IMR-90 (cell line): ENCODE data around the gene KRTAP5-1.

Experiments used
- CEBPB ChIP-seq: IDR thresholded peaks from 2 replicates; pipeline ENCODE4 v1.6.1; 2012; ENCODE audit warnings: low read depth, low read length, improper control_type of control experiment
- MAFK ChIP-seq: IDR thresholded peaks from 2 replicates; pipeline ENCODE4 v1.6.1; 2012; ENCODE audit warnings: low read depth, low read length, improper control_type of control experiment
- MXI1 ChIP-seq: IDR thresholded peaks from 2 replicates; pipeline ENCODE4 v1.6.1; 2012; ENCODE audit warnings: low read depth, mild to moderate bottlenecking, low read length, moderate library complexity, borderline replicate concordance
- POLR2A ChIP-seq: IDR thresholded peaks from 2 replicates; pipeline ENCODE4 v1.6.1; 2012; ENCODE audit warnings: mild to moderate bottlenecking, low read depth, low read length
- RFX5 ChIP-seq: IDR thresholded peaks from 2 replicates; pipeline ENCODE4 v1.8.0; 2012; ENCODE audit warnings: low read depth, mild to moderate bottlenecking, low read length, moderate library complexity
- SMC3 ChIP-seq: fragments of 150-350 bp; IDR thresholded peaks from 2 replicates; pipeline ENCODE4 v1.6.1; 2016; ENCODE audit warnings: low read depth, mild to moderate bottlenecking, antibody characterized with exemption, low read length, moderate library complexity
- TF ChIP-seq, protein P1 (sequence below): conservative IDR thresholded peaks from 2 replicates; pipeline ENCODE4 v1.5.1; 2012; ENCODE audit warnings: mild to moderate bottlenecking, low read depth, low read length, improper control_type of control experiment
- TF ChIP-seq, protein P2 (sequence below): fragments of 150-350 bp; IDR thresholded peaks from 2 replicates; pipeline ENCODE4 v1.6.1; 2017; ENCODE audit warnings: mild to moderate bottlenecking, antibody characterized with exemption, low read length, low read depth
- TF ChIP-seq, protein P3 (sequence below): fragments of 150-350 bp; IDR thresholded peaks from 2 replicates; pipeline ENCODE4 v1.6.1; 2016; ENCODE audit warnings: low read depth, mild to moderate bottlenecking, low read length, moderate library complexity, borderline replicate concordance

DNA sequence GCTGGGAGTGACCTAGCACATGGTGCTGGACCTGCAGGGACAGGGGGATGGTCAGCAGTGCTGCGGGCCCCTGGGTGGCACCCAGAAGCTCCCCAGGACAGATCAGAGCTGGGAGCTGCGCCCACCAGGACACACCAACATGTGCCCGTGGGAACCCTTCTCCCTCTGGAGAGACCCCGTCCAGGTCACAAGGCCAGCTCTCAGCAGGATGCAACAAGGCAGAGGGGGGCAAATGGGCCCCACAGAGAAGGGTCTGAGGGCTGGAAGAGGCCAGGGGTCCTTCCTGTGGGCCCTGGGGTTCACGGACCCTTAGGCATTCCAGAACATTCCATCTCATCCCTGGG lies 19.2 kb downstream of the KRTAP5-1 start:
- TF ChIP-seq, protein P1, sequence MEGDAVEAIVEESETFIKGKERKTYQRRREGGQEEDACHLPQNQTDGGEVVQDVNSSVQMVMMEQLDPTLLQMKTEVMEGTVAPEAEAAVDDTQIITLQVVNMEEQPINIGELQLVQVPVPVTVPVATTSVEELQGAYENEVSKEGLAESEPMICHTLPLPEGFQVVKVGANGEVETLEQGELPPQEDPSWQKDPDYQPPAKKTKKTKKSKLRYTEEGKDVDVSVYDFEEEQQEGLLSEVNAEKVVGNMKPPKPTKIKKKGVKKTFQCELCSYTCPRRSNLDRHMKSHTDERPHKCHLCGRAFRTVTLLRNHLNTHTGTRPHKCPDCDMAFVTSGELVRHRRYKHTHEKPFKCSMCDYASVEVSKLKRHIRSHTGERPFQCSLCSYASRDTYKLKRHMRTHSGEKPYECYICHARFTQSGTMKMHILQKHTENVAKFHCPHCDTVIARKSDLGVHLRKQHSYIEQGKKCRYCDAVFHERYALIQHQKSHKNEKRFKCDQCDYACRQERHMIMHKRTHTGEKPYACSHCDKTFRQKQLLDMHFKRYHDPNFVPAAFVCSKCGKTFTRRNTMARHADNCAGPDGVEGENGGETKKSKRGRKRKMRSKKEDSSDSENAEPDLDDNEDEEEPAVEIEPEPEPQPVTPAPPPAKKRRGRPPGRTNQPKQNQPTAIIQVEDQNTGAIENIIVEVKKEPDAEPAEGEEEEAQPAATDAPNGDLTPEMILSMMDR: no peak
- TF ChIP-seq POLR2A (no peak), MXI1 (no peak), MAFK (no peak), SMC3 (no peak), RFX5 (no peak), CEBPB (no peak)
- TF ChIP-seq, protein P2, sequence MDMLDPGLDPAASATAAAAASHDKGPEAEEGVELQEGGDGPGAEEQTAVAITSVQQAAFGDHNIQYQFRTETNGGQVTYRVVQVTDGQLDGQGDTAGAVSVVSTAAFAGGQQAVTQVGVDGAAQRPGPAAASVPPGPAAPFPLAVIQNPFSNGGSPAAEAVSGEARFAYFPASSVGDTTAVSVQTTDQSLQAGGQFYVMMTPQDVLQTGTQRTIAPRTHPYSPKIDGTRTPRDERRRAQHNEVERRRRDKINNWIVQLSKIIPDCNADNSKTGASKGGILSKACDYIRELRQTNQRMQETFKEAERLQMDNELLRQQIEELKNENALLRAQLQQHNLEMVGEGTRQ: no peak
- TF ChIP-seq, protein P3, sequence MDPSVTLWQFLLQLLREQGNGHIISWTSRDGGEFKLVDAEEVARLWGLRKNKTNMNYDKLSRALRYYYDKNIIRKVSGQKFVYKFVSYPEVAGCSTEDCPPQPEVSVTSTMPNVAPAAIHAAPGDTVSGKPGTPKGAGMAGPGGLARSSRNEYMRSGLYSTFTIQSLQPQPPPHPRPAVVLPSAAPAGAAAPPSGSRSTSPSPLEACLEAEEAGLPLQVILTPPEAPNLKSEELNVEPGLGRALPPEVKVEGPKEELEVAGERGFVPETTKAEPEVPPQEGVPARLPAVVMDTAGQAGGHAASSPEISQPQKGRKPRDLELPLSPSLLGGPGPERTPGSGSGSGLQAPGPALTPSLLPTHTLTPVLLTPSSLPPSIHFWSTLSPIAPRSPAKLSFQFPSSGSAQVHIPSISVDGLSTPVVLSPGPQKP: no peak
